Activated CD4-positive, alpha-beta memory T cell treated with anti-CD3 and anti-CD28 coated beads for 36 hours (primary cell): ENCODE measurements around the gene ZNF496. TPM values are rescaled to one million over a fixed set of nuclear protein-coding genes. Genes with fewer than 3 reads are reported as not detected.
"Not testable (repeated sequence)": the region's sequence is repeated elsewhere in the genome, so short reads cannot be mapped to it uniquely, and the experiment has no call there.

Experiments
- CTCF ChIA-PET: fragments of 350-600 bp; sonication (Branson Sonifier 250); formaldehyde crosslinking; loops from one replicate; lab custom pipeline; 2021; ENCODE audit warnings: antibody characterized with exemption, inconsistent platforms; lab: Charles Lee
- POLR2A ChIA-PET: fragments of 350-600 bp; sonication (Branson Sonifier 250); formaldehyde crosslinking; loops from one replicate; lab custom pipeline; 2021; ENCODE audit warnings: antibody characterized with exemption; lab: Charles Lee
- DNase-seq: peaks from one replicate; pipeline ENCODE4 v3.0.0-alpha.2; 2020
- H3K27ac Mint-ChIP-seq: one replicate; pipeline ENCODE4 v1.8.0; 2021; ENCODE audit warnings: mixed read lengths
- H3K27me3 Mint-ChIP-seq: one replicate; pipeline ENCODE4 v1.8.0; 2021; ENCODE audit warnings: mixed read lengths
- H3K36me3 Mint-ChIP-seq: one replicate; pipeline ENCODE4 v1.8.0; 2021; ENCODE audit warnings: mixed read lengths
- H3K4me1 Mint-ChIP-seq: one replicate; pipeline ENCODE4 v1.8.0; 2021; ENCODE audit warnings: low read depth, mixed read lengths
- H3K4me3 Mint-ChIP-seq: one replicate; pipeline ENCODE4 v1.8.0; 2021; ENCODE audit warnings: mild to moderate bottlenecking, mixed read lengths
- H3K9me3 Mint-ChIP-seq: one replicate; pipeline ENCODE4 v1.8.0; 2021; ENCODE audit warnings: mixed read lengths
- intact Hi-C: fragments of 100-400 bp; cut with micrococcal nuclease; formaldehyde crosslinking; loops from one replicate; pipeline ENCODE4 v1.15.1; 2023
- total RNA-seq, 2 experiments: library from RNA; stranded (reverse); gene quantifications; one replicate each; pipeline ENCODE4 v1.2.3, GENCODE V29; 2021

ZNF496 gene
- total RNA-seq, 2 experiments from 2014 or later: 10.6 to 12.0 TPM

DNA sequence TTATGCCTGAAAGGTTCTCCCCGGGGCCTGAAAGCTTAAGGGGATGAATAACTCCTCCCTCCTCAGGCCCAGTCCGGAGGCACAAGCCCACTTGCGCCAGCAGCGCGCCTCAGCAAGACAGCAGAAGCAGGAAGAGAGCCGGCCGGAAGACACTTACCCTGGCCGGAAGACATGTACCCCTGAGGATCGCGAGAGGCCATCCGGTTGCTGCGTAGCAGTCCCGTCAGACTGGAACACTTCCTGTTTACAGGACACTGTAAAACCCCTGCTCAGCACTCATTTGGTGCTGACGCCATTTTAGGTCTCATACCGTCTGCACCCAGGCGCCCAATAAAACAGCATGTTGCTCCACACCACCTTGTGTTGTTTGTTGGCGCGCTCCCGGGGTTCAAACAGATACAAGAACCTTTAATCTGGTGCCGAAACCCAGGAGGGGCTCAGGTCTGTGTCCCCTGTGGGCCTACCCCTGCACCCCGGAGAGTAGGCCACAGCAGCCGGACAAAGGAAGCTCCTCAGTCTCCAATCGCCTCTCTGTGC, 45.5 kb downstream of the ZNF496 start:
- ChIA-PET CTCF (no interaction called here), POLR2A (no interaction called here)
- Mint-ChIP-seq H3K27ac (no peak overlapping the region), H3K4me1 (no peaks in the 10 kb centered on the region), H3K27me3 (no peaks in the 10 kb centered on the region), H3K4me3 (no peak overlapping the region), H3K36me3 (no peaks in the 10 kb centered on the region), H3K9me3 (peaks cover 18% of the 10 kb centered on the region)
- intact Hi-C loops: no loop called here
- no peak for DNase-seq

DNA sequence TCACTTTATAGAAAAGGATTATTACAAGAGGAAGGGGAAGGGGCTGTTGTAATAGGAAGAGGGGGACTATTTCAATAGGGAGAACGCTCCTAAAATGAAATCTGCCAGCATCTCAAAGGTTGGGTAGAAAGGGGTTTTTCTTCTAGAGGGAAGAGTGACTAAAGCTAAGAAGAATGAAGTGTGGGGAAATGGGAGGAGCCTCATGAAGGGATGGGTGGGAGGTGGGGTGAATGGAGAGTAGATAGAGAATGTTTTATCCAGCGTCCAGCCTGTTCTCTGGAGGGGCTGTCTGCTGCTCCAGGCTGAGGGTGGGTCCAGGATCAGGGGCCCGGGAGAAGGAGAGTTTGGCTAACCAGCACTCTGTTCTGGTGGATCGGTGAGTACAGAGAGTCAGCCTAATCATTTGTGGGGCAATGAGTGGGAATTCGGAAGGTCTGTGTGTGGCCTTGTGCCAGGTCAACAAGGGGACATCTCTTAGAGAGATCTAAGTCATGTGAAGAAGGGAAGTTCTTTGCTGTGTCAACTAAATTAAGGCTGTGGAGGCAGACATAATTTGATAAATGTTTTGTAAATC, 50.6 kb downstream of the ZNF496 start:
- no peak for DNase-seq
- H3K9me3 Mint-ChIP-seq: peaks cover 4% of the 10 kb centered on the region
- ChIA-PET POLR2A (no interaction called here), CTCF (no interaction called here)
- H3K4me1 Mint-ChIP-seq: no peaks in the 10 kb centered on the region
- H3K27me3 Mint-ChIP-seq: no peaks in the 10 kb centered on the region
- no peak overlapping the region for H3K27ac Mint-ChIP-seq
- H3K36me3 Mint-ChIP-seq: no peaks in the 10 kb centered on the region
- no peak overlapping the region for H3K4me3 Mint-ChIP-seq
- intact Hi-C loops: no loop called here

DNA sequence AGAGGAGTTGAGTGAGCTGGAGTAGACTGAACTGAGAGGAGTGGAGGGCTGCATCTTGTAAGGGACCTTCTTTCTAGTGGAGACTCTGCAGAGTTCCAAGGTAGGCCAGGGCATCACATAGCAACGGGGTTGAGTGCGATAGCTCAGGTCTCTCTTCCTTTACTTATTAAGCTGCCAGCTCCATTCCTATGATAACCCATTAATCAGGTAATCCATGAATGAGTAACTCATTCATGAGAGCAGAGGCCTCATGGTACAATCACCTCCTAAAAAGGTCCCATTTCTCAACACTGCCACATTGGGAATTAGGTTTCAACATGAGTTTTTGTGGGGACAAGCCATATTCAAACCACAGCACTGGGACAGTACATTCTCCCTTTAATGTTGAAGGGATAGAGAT, 54.5 kb downstream of the ZNF496 start:
- Mint-ChIP-seq H3K4me1 (no peaks in the 10 kb centered on the region), H3K36me3 (no peaks in the 10 kb centered on the region), H3K27ac (no peak overlapping the region), H3K27me3 (peaks cover 2% of the 10 kb centered on the region), H3K9me3 (no peaks in the 10 kb centered on the region), H3K4me3 (no peak overlapping the region)
- intact Hi-C loops: no loop called here
- CTCF ChIA-PET: no interaction called here
- no peak for DNase-seq
- POLR2A ChIA-PET: no interaction called here

DNA sequence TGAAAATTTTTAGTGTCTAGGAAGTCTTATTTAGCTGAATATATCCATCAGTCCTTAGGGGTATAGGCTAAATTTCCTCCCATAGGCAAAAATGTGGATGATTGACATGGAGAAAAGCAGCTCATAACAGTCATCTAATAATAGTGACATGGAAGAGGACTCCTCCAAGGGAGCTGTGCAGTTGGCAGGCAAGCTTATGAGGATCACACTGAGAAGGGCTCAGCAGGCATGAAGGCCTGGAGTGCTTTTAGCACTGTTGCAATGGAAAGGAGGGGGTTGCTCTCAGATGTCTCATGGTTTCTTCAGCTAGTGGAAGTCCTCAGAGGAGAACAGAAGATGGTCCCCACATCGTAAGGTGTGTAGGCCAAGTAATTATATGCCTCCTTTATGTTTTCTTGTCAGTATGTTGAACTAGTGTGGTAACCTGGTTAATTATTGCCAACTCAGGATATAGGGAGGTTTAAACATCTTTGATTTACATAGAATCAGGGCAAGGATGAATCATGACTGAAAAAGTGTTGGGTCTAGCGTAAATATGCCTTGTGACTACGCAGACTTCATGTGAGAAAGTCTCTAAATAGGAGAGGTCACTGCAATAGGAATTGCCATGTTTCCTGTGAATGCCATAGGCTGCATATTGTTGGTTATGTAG, 56.9 kb downstream of the ZNF496 start:
- CTCF ChIA-PET: interaction anchor here (0.6 kb wide), 1 partner anchor 70 kb away, joined by 3 read pairs; no protein-coding TSS in a partner anchor

DNA sequence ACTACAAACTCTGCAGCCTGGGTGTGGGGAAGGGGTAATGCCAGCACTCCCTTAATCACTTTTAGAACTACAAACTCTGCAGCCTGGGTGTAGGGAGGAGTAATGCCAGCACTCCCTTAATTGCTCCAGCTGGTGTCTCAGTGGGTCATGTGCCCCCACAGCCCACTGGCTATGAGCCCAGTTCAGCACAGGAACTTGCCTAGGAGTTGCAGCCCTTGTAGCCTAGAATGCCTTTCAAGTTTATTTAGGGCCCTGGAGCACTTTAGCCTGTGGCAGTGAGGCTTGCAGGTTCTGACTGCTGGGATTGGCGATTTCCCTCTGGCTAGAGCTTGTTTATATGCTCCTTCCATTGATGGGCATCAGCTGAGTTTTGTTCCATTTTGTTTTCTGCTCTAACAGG, 58.7 kb downstream of the ZNF496 start:
- peaks cover 2% of the 10 kb centered on the region for H3K27me3 Mint-ChIP-seq
- H3K27ac Mint-ChIP-seq: no peak overlapping the region
- POLR2A ChIA-PET: no interaction called here
- H3K9me3 Mint-ChIP-seq: peaks cover 17% of the 10 kb centered on the region
- DNase-seq: no peak
- intact Hi-C loops: no loop called here
- H3K4me3 Mint-ChIP-seq: no peak overlapping the region
- CTCF ChIA-PET: no interaction called here
- H3K36me3 Mint-ChIP-seq: peaks cover 3% of the 10 kb centered on the region
- H3K4me1 Mint-ChIP-seq: no peaks in the 10 kb centered on the region

More for the DNA sequence above, 56.9 kb downstream of the ZNF496 start:
- no peak for DNase-seq
- Mint-ChIP-seq H3K27ac (no peak overlapping the region), H3K9me3 (peaks cover 17% of the 10 kb centered on the region), H3K36me3 (peaks cover 3% of the 10 kb centered on the region), H3K27me3 (peaks cover 2% of the 10 kb centered on the region), H3K4me1 (no peaks in the 10 kb centered on the region), H3K4me3 (no peak overlapping the region)
- intact Hi-C loops: no loop called here
- POLR2A ChIA-PET: no interaction called here

DNA sequence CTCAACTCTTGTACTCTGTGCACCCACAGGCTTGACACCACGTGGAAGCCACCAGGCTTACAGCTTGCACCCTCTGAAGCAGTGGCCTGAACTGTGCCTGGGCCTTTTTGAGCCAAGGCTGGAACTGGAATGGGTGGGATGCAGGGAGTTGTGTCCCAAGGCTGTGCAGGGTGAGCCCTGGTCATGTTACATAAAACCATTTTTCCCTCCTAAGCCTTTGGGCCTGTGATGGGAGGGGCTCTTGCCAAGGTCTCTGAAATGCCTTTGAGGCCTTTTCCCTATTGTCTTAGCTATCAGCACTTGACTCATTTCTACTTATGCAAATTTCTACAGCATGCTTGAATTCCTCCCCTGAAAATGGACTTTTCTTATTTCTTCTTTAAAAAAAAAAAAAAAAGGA, 61.7 kb downstream of the ZNF496 start:
- ChIA-PET POLR2A (no interaction called here), CTCF (no interaction called here)
- no peak for DNase-seq
- Mint-ChIP-seq H3K27me3 (peaks cover 2% of the 10 kb centered on the region), H3K4me3 (no peak overlapping the region), H3K4me1 (no peaks in the 10 kb centered on the region), H3K9me3 (peaks cover 20% of the 10 kb centered on the region), H3K27ac (no peak overlapping the region), H3K36me3 (peaks cover 3% of the 10 kb centered on the region)
- intact Hi-C loops: no loop called here

DNA sequence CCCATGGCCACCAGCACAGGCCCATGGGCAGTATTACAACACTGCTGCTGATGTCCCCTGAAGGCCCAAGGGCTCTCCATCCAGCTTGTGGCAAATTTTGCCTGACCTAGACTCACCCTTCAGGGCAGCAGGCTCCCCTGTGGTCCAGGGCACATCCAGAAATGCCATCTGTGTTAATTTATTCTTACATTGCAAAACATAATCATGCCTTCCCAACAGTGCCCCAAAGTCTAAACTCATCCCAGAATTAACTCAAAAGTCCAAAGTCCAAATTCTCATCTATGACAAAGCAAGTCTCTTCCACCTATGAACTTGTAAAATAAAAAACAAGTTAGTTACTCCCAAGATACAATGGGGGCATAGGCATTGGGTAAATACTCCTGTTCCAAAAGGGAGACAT, 62.5 kb downstream of the ZNF496 start:
- no peak overlapping the region for H3K27ac Mint-ChIP-seq

DNA sequence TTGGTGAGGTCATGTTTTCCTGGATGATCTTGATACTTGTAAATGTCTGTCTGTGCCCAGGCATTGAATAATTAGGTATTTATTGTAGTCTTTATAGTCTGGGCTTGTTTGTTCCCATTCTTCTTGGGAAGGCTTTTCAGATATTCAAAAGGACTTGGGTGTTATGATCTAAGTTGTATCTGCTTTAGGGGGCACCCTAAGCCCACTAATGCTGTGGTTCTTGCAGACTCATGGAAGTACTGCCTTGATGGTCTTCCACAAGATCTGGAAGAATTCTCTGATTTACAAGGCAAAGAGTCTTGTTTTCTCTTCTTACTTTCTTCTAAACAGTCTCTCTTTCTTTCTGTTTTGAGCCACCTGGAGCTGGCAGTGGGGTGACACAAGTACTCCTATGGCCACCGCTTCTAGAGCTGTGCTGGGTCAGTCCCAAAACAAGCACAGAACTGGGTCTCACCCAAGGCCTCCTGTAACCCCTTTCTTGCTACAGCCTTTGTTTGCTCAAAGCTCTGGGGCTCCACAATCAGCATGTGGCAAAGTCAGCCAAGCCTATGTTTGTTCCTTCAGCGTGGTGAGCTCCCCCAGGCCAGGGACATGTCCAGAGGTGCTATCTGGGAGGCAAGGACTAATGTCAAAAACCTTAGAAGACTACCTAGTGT, 63.1 kb downstream of the ZNF496 start:
- peaks cover 5% of the 10 kb centered on the region for H3K36me3 Mint-ChIP-seq
- H3K27me3 Mint-ChIP-seq: no peaks in the 10 kb centered on the region
- H3K27ac Mint-ChIP-seq: no peak overlapping the region
- ChIA-PET POLR2A (no interaction called here), CTCF (no interaction called here)
- no peaks in the 10 kb centered on the region for H3K4me1 Mint-ChIP-seq
- intact Hi-C loops: no loop called here
- no peak overlapping the region for H3K4me3 Mint-ChIP-seq
- no peak for DNase-seq
- H3K9me3 Mint-ChIP-seq: peaks cover 22% of the 10 kb centered on the region

More for the DNA sequence above, 62.5 kb downstream of the ZNF496 start:
- POLR2A ChIA-PET: no interaction called here
- no peak for DNase-seq
- Mint-ChIP-seq H3K36me3 (peaks cover 3% of the 10 kb centered on the region), H3K4me1 (no peaks in the 10 kb centered on the region), H3K27me3 (no peaks in the 10 kb centered on the region), H3K4me3 (no peak overlapping the region), H3K9me3 (peaks cover 20% of the 10 kb centered on the region)
- intact Hi-C loops: no loop called here
- CTCF ChIA-PET: no interaction called here

DNA sequence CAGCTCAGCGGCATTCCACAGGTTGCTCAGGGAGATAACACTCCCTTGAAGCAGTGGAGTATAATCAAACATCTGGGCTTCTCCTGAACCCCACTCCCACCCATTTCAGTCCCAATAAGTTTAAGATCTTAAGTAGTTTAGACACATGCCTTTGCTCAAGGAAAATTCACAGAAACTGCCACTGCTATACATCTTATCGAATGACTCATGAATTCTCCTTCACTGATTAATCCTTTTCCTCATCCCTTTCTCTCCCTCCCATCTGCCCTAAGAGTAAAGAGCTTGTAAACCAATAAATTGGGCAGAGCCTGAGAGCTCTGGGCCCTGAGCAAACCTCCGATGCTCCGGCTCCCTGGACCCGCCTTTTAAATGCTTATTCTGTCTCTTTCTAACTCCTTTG, 65.6 kb downstream of the ZNF496 start:
- Mint-ChIP-seq H3K27ac (no peak overlapping the region), H3K36me3 (peaks cover 5% of the 10 kb centered on the region), H3K27me3 (peaks cover 2% of the 10 kb centered on the region), H3K4me1 (no peaks in the 10 kb centered on the region), H3K9me3 (peaks cover 18% of the 10 kb centered on the region), H3K4me3 (no peak overlapping the region)
- no peak for DNase-seq
- POLR2A ChIA-PET: no interaction called here
- intact Hi-C loops: no loop called here
- CTCF ChIA-PET: no interaction called here

DNA sequence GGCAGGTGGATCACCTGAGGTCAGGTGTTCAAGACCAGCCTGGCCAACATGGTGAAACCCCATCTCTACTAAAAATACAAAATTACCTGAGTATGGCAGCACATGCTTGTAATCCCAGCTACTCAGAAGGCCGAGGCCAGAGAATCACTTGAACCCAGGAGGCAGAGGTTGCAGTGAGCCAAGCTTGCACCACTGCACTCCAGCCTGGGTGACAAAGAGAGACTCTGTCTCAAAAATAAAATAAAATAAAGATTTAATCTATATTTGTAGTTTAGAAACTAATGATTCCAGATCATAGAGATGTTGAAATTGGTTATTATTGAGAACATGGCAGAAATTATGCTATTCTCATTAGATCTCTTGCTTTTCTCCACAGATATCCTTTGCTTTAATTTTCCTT, 75.9 kb downstream of the ZNF496 start, which contains the start of gene VN1R5:
VN1R5 (plus strand) TSS at position 301 of the 400 bp plus-strand sequence.
- intact Hi-C loops, DNase-seq, H3K36me3 Mint-ChIP-seq, H3K9me3 Mint-ChIP-seq, POLR2A ChIA-PET, H3K27me3 Mint-ChIP-seq, H3K4me1 Mint-ChIP-seq, H3K27ac Mint-ChIP-seq, H3K4me3 Mint-ChIP-seq: not testable (repeated sequence)
- CTCF ChIA-PET: interaction anchor here (0.6 kb wide), 1 partner anchor 425 kb away, joined by 3 read pairs; no protein-coding TSS in a partner anchor

DNA sequence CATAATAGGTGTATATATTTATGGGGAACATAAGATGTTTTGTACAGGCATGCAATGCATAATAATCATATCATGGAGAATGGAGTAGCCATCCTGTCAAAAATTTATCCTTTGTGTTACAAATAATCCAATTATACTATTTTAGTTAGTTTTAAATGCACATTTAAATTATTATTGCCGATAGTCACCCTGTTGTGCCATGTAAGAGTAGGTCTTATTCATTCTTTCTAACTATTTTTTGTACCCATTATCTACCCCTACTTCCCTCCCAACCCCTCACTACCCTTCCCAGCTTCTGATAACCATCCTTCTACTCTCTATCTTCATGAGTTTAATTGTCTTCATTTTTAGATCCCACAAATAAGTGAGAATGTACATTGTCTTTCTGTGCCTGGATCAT, 84.1 kb downstream of the ZNF496 start:
- intact Hi-C loops: no loop called here
- H3K9me3 Mint-ChIP-seq: peaks cover 24% of the 10 kb centered on the region
- H3K27ac Mint-ChIP-seq: no peak overlapping the region

More for the DNA sequence above, 84.1 kb downstream of the ZNF496 start:
- Mint-ChIP-seq H3K4me3 (no peak overlapping the region), H3K36me3 (no peaks in the 10 kb centered on the region), H3K4me1 (no peaks in the 10 kb centered on the region), H3K27me3 (no peaks in the 10 kb centered on the region)
- POLR2A ChIA-PET: interaction anchor here (0.6 kb wide), 1 partner anchor 104 kb away, joined by 3 read pairs; no protein-coding TSS in a partner anchor
- no peak for DNase-seq
- CTCF ChIA-PET: no interaction called here
